Stimulated activated CD8-positive, alpha-beta memory T cell treated with anti-CD3 and anti-CD28 coated beads, Interleukin-15, amount 100 ng/mL, for 48 hours (primary cell): ENCODE data around the gene CDH23.

Source experiments
- DNase-seq, 2 donors: peaks; one replicate each; pipeline ENCODE4 v3.0.0-alpha.2; 2020; ENCODE audit warnings: low read depth in 2 of 2

The CDH23 gene

DNA sequence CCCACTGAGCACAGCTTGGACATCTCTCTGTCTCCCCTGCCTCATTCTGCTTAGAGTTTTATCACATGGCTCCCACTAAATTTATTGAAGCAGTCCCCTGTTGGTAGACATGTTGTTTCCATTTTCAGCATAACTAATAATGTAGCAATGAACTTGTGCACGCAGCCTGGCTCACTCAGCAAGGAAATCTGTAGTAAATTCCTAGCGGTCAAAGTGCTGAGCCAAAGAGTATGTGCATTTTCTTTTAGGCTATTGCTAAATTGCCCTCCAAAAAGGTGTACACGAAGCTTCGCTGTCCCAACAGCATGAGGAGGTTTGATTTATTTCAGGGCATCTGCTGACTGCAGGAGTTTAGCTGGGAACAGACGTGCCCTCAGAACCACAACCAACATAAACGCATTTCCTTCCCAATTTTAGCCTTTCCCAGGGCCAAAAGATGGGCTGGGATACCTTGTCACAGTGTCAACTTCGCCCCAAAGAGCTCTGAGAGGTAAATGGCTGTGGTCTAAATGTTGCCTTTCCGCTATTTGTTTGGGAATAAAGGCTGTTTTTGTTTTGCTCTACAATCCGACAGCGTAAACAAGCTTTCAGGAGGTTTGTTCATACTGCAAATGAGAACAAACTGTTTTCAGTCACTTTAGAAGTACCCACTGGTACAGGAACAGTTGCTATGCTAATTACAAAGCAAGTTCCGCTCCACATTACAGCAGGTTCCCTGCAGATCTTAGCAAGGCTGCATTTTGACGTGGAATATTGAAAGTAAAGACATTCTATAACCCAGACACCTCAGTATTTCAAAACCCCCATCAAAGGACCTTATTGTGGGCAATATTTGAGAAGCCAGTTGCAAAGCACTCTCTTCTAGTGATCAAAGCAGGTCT lies 359.8 kb downstream of the CDH23 start:
- no peak for DNase-seq

DNA sequence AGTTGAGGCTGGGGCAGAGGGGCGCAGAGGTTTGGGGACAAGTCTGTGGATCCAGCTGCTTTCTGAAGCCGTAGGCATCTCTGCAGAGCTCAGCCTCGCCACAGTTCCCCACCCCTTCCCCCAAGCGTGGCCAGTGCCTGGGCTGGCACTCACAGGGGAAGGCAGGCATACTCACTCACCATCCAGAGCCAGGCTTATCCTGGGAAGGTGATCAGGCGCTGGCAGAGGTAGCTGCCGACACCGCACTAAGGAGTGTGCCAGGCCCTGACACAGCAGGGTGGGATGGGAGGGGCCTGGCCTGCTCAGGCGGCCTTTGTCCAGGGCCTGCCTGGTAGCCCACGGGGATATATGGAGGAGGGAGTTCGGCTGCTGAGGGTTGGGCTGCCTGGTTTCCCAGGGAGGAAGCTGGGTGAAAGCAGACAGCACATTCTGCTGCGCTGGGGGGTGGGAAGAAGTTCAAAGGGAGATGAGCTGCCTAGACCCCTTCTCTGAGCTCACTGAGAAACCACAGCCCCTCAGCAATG lies 360.7 kb downstream of the CDH23 start:
- no peak for DNase-seq

DNA sequence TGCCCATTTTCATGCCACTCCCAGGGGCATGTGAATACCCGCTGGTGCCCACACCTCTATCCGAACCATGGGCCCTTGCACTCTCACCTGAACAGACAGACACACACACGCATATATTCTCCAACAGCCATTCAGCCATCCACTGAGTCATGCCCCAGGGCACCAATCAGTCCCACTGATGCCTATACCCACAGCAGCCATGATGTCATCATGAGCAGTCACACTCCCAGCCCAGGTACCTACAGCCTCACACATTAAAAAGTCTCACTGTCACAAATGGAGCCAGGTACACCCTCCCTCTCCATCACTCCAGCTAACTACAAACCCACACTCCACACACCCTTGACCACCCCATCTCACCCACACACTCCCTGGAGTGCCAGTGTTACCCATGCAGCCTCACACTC lies 364.4 kb downstream of the CDH23 start:
- peak in 1 of 2 donors; percentile 45 for DNase-seq

DNA sequence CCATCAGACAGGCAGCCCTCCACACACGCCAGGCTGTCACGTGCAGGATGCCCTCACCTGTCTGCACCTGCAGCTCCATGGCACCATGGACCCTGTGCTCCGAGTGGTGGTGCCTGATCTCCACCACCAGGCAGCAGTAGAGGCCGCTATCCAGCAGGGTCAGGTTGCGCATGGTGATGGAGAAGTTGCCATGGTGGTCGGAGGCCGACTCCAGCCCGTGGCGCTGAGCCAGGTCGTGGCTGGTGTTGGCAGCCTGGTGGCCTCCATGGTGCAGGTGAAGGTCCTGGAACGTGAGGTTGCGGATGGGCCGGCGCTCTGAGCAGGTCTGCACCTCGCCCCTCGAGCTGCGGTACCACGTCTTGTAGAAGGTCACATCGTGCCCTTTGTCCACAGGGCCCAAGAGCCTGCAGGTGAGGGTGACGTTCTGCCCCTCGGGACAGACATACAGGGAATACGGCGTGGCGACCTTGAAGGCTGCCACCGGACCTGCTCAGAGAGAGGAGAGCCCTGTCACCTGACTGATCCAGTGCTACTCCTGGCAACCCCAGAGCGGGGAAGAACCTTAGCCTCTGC lies 364.9 kb downstream of the CDH23 start:
- no peak for DNase-seq

DNA sequence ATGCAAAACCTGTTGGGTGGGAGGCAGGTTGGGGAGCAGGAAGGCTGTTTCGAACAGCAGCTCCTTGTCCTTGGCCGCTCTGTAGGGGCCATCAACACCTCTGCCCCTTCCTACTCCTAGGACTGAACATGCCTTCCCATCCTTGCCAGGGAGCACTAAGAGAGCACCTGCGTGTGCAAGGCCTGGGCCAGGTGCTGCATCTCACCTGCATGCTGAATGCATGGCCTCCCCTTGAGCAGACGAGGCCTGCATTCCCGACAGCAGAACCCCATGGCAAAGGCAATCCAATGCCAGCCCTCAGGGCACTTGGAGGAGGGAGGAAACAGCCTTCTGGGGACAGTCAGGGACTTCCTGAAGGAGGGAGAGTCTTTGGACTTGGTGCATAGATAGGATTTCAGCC lies 365.6 kb downstream of the CDH23 start:
- no peak for DNase-seq

DNA sequence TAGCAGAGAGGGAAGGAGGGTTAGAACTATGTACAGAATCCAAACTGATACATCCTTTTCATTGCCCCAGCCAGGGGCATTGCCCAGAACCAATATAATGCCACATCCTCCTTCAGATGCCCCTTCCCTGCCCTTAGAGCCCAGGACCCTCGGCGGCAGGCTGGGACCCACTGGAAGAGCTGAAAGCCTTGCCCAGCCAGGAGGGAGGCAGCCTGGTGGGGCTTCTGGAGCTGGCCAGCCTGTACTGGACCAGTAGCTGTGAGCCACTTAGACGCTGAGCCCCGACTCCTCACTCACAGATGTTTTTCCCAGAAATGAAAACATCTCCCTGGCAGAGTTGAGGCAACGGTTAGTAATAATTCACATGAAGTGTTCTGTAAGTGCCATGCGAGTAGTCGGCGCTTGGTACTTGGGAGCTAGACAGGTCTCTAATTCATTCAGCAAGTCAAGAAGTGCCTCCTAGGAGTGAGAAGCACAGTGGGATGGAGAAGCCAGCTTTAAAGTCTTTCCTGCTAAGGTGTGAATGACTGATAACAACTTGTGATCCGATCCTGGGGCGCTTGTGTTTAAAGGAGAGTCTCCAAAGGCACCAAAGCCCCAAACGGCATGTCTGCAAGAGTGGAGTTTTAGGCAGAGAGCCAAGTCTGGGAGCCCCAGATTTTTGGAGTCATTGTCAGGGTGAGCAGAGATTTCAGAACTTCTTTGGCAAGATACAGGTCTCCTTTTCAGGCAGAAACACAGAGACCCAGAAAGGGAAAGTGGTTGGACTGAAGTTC lies 366.8 kb downstream of the CDH23 start:
- no peak for DNase-seq

DNA sequence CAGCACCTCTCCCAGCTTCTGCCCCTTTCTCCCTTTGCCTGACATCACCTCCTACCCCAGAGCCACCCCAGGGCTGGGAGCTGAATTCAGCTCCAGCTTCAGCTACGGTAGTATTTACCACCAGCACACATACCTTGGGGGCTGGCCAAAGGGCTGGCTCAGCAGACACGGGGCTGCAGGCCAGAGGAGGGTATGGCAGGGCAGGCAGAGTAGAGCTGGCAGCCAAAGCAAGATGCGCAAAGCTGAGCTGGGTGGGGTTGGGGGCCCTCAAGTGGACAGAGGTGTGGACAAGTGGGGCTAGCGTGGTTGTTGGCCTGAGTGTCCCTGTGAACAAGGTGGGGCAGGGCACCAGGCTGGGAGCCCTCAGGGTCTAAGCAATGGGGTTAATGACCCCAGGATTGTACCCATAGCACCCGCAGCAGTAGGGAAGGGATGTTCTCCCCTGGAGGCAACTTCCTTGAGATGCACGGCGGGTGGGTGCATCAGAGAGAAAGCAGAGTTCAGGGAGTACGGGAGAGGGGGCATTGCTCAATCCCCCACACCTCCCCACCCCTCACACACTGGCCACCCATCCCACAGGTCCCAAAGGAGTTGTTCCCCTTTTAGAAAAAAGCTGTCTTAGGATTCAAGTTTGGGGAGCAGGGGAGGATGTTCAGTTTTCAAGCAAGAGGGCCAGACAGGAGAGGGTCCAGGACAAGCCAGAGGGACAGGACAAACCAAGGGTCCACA lies 368.6 kb downstream of the CDH23 start:
- no peak for DNase-seq

DNA sequence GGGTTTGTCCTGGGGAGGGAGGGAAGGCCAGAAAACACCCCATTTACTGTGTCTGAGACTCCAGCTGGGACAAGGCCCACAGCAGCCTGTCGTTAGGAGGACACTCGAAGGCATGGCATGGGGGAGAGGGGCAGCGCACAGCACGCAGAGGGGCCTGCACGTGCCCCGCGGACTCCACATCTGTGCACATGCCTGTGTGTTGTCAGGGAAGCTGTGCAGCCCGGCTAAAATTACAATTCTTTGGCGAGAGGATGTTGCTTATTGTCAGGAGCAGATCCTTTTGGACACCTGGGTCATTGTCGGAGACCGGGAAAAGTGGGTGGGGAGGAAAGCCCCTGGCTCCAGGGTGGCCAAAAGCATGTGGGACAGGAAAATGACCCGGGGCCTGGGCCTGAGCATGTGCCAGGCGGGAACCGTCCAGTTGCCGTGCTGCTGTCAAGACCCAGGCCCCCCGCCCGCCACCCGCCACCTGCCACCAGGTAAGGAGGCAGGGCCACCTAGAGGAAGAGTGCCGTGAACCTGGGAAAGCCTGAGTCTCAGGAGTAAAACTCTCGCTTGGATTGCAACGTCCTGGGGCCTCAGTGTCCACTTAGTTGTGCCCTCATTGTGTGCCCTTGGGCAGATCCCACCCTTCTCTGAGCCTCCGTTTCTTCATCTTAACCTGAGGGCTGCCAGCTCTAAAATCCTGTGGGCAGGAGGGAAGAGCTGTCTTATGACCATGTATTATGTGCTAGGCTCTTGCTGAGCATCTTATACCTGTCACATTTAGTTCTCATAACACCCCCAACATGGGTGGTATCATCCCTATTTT lies 369.4 kb downstream of the CDH23 start:
- no peak for DNase-seq

DNA sequence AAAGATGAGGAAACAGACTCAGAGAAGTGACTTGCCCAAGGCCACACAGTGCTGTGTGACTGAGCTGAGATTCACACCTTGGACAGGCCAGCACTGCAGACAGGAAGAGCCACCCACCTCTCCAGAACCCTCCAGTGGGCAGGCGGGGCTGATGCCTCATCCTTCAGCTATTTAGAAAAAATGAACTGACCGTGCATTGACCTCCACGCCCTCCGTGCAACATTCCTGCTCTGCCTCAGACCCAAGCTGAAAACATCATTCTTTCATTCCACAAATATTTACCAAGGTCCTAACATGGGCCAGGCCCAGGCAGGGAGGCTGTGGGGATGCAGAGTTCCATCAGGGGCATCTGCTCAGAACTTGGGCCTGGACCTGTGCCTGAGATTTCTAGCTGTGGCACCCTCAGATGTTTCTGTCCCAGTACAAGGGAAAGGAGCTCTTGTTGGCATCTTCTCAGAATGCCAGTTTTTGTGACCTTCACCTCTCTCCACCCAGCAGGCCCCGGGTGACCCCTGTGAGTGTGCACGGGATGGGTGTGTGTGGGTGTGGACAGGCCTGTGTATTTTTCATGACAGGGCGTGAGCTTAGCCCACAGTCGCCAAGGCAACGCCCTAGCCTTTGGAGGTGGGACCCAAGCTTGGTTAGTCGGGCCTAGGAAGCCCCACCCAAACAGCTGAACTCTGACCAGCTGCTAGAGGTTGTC lies 370.1 kb downstream of the CDH23 start:
- DNase-seq, result no peak

DNA sequence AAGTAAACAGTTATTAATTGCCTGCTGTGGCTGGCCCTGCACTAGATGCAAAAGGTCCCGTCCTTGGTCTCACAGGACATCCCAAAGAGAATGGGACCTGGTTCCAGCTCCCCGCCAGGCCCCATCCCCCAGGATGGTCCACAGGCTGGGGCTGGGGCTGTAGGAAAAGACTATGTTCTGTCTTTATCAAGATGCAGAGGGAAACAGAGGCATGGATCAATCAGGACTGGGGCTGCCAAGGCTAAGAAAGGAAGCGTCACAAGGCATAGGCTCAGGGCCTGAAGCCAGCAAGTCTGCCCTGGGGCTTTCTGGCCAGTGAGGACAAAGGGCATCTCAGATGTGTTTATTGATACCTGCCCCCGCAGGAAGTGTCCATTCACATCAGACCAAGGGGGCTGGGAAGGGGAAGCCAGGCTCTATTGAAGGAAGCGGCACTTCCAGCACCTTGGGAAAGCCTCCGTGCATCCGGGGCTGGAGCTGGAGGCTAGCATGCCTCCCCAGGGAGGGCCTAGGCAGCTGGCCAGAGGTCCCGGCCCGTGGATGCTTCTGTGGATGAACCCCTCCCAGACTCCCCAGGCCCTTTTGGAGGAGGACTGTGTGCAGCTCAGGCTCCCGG lies 370.8 kb downstream of the CDH23 start:
- no peak for DNase-seq

DNA sequence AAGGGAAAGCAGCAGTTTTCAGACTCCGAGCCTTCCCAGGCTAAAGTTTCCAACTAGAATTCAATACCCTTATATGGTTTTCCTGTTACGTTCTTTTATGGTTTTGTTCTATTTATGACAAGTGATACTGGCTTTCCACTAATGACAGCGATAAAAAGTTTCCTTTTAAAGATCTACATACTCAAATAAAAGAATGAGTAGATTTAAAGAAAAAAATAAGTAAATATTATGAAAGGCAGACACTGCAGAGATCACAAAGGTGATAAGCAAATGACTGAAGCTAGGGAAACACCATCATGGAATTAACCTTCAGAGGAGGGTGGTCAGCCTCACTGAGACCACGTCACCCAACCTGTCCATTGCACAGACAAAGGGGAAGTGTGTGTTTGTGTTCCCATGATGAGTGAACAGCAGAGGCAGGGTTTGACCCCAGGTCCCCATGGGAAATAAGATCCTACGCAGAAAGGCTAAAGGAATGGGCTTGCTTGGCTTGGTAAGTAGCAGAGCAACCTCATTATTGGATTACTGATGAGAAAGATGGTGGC lies 372.6 kb downstream of the CDH23 start:
- DNase-seq, result no peak

DNA sequence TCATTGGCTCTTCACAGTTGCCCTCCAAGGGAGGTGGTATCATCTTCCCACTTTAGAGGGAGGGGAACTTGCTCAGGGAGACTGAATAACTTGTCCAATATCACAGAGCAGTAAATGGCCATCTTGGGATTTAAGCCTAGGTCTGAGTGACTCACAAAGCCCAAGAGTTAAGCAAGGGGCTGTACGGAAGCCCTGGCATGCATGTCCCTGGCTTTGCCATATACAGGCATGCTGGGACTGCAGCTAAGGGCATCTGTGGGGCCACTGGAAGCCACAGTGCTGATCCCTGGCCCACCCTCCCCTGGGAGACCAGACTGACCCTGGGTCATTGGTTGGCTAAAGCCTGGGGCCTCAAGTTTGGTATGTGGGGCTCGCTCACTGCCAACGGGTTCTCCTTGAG lies 373.5 kb downstream of the CDH23 start:
- DNase-seq, result no peak

DNA sequence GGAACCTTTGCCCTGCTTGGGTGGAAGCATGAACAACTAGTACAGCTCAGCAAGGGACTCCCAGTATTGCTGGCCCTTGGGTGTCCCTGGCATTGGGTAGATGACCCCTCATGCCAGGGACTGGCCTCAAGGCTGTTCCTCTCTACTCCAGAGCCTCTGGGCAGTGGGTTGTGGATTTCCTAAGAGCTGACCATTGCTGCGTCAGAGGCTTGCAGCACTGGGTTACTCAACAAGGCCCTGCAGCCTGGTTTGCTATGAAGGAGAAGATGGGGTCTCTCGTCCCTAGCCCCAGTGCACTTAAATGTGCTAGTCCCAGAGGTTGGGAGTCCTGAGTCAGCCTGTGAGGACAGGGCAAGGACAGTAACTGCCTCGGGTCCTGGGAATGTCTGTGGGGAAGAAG lies 374.1 kb downstream of the CDH23 start:
- DNase-seq, result no peak

DNA sequence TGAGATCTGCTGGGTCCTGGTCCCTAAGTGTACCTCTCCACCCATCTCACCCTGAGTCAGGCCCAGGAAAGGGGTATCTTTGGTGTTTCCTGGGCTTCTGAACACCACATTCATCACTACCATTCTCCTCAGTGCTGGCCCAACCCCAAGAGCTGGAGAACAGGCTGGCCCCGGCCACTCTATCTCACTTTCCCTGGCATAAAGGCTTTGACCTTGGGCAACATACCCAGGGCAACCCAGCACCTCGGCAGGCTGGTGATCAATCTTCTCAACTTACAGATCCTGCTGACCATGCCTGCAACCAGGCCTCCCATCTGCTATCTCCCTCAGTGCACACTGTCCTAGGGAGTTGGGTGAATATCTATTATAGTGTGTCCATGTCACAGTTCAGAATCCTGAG lies 374.5 kb downstream of the CDH23 start:
- DNase-seq, result no peak

DNA sequence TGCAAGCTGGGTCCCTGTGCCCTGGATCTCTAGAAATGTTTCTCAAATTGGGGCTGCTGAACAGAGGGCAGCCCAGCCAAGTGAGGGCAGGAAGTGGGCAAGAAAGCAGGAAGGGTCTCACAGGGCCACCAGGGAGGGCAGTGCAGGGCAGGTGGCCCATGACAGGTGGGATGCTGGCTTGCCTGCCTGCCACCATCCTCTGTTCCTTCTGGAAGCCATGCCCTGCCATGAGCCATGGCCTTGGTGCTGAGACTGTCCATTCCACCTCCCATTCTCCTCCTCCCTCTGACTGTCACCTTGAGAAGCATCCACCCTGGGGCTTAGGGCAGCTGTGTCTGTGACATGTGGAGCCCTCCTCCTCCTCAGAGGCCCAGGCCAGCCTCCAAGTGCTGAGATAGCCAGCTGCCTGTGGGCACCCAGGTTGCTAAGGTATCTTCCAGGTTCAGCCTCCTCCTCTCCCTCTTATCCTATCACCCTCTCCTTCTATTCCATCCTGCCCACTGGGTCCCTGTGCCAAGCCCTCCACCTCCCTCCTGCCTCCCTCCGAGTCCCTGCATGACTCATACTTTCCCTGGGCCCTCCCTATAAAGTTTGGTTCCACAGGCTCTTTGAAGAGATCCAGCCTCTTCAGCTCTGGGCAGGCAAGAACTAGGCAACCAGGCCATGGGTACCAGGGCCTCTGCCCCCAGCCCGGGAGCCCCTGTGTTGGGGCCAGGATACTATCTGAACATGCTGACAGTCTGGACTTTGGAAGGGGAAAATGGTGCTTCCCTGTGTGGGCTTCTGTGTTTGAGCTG lies 375.3 kb downstream of the CDH23 start:
- DNase-seq, result no peak

DNA sequence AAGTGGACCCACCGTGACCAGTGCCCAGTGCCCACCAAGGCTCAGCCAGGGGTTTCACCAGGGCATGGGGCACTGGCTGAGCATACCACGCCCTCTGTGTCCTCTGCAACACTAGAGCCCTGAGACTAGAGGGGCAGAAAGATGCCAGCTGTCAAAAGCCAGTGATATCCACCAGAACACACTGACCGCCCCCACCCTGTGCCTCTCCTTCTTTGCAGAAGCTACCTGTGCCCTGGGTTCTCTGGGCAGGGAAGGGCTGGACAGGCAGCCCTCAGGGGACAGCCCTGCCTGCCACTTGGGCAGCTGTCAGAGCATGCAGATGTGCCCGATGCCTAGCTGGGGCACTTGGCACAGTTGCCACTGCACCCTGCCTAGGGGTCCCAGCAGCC lies 376.1 kb downstream of the CDH23 start:
- DNase-seq, result no peak

DNA sequence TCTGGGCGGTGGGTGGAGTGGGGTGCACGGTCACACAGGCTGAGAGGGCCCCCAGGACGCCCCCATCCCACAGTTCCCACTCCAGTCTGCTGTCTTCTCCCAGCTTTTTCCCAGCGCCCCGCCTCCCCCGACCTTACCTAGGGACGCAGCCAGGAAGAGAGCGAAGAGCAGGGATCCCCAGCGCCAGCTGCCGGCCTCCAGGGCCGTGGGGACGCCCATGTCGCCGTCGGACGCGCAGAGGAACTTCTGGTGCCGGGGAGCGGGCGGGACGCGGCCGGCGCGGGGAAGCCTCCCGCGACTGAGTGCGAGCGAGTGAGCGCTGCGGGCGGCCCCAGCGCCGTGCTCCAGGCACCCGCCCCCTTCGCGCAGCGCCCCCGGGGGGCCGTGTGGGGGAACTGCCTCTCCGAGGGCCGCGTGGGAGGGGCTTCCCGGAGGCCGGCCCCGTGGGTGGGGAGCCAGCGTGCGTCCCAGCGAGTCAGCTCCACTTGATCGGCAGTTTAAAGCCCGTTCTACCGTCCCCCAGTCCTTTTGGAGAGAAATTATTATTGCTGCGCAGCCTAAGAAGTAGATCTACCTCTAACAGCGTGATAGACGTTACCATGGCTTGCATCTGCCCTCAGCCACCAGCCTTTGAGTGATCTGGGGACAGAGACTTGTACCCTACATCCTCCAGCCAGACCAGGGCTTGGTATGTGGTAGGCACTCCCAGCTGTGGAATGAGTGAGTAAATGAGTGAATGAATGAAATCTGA lies 376.7 kb downstream of the CDH23 start, which contains the start of gene VSIR:
TSS of gene VSIR (minus strand) at position 300 of the 751 bp plus-strand sequence. CDS start at position 219, 81 bp downstream.
- peak; percentile 88 to 90 for DNase-seq
